Endothelial cell (in vitro differentiated cells): ENCODE data around the gene AGK. TPM values are rescaled to one million over a fixed set of nuclear protein-coding genes. Genes with fewer than 3 reads are reported as not detected.

Source experiments
- DNase-seq: peaks from one replicate; pipeline ENCODE4 v3.0.0; 2021; ENCODE audit warnings: low spot score
- H3K27ac Mint-ChIP-seq: one replicate; pipeline ENCODE4 v1.8.0; 2021; ENCODE audit warnings: mixed read lengths, inconsistent platforms; ENCODE audit not compliant: unreplicated experiment
- H3K27me3 Mint-ChIP-seq: one replicate; pipeline ENCODE4 v1.8.0; 2021; ENCODE audit warnings: mild to moderate bottlenecking, moderate library complexity, mixed read lengths, inconsistent platforms; ENCODE audit not compliant: unreplicated experiment
- H3K36me3 Mint-ChIP-seq: one replicate; pipeline ENCODE4 v1.8.0; 2021; ENCODE audit warnings: mild to moderate bottlenecking, low read depth, mixed read lengths, inconsistent platforms; ENCODE audit not compliant: unreplicated experiment
- H3K4me1 Mint-ChIP-seq: one replicate; pipeline ENCODE4 v1.8.0; 2021; ENCODE audit warnings: mild to moderate bottlenecking, mixed read lengths, inconsistent platforms; ENCODE audit not compliant: unreplicated experiment
- H3K4me3 Mint-ChIP-seq: one replicate; pipeline ENCODE4 v1.8.0; 2021; ENCODE audit warnings: mild to moderate bottlenecking, mixed read lengths, inconsistent platforms; ENCODE audit not compliant: unreplicated experiment
- H3K9me3 Mint-ChIP-seq: one replicate; pipeline ENCODE4 v1.8.0; 2021; ENCODE audit warnings: mixed read lengths, inconsistent platforms; ENCODE audit not compliant: unreplicated experiment
- total RNA-seq: library from RNA; stranded (reverse); fragmentation: NEBNext Ultra II Directional; extraction: Animal tissue kit (Norgen Biotek cat#: 25700); gene quantifications from one replicate; pipeline ENCODE4 v1.2.1, GENCODE V29; 2021; ENCODE audit not compliant: unreplicated experiment
- TF ChIP-seq, protein P1 (sequence below): fragments of 200-600 bp; sonication (generic); IDR thresholded peaks from one replicate; pipeline ENCODE4 v1.5.0; 2021; ENCODE audit warnings: antibody characterized with exemption; ENCODE audit not compliant: unreplicated experiment

Gene AGK
- total RNA-seq, 1 donor from 2014 or later = 32.0 TPM

DNA sequence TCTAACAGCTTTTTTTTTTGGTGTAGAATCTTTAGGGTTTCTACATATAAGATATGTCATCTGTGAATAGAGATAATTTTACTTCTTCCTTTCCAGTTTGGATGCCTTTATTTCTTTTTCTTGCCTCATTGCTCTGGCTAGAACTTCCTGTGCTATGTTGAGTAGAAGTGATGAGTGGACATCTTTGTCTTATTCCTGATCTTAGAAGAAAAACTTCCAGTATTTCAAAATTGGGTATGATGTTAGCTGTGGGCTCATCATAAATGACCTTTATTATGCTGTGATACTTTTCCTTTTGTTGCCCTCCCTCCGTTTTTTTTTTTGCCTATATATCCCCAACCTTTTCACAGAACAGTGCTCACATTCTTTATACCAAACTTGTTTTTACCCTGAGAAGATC lies 8.8 kb downstream of the AGK start:
- Mint-ChIP-seq H3K36me3 (peaks cover 42% of the 10 kb centered on the region), H3K4me3 (no peak overlapping the region), H3K9me3 (no peaks in the 10 kb centered on the region), H3K27me3 (peaks cover 2% of the 10 kb centered on the region), H3K27ac (no peak overlapping the region), H3K4me1 (peaks cover 2% of the 10 kb centered on the region)
- TF ChIP-seq, protein P1, sequence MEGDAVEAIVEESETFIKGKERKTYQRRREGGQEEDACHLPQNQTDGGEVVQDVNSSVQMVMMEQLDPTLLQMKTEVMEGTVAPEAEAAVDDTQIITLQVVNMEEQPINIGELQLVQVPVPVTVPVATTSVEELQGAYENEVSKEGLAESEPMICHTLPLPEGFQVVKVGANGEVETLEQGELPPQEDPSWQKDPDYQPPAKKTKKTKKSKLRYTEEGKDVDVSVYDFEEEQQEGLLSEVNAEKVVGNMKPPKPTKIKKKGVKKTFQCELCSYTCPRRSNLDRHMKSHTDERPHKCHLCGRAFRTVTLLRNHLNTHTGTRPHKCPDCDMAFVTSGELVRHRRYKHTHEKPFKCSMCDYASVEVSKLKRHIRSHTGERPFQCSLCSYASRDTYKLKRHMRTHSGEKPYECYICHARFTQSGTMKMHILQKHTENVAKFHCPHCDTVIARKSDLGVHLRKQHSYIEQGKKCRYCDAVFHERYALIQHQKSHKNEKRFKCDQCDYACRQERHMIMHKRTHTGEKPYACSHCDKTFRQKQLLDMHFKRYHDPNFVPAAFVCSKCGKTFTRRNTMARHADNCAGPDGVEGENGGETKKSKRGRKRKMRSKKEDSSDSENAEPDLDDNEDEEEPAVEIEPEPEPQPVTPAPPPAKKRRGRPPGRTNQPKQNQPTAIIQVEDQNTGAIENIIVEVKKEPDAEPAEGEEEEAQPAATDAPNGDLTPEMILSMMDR = no peak
- no peak for DNase-seq

DNA sequence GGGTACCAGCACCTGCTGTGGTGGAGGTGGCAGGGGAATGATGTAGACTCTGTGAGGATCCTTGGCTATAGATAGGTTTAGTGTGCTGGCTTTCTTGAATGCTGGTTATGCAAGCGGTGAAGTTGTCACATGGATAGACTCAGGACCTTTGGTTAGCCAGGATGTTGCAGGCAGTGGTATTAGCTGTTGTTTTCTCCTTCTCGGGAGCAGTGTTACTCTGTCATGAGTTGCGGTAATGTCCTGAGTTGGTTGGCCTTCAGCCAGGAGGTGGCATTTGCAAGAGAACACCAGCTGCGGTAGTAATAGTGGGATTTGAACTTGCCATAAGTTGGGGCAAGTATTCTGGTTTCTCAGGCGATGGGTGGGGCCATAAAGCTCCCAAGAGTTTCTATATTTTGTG lies 10.8 kb downstream of the AGK start:
- no peak for DNase-seq
- no peak overlapping the region for H3K4me3 Mint-ChIP-seq
- H3K4me1 Mint-ChIP-seq = no peaks in the 10 kb centered on the region
- no peak overlapping the region for H3K27ac Mint-ChIP-seq
- TF ChIP-seq, protein P1 = no peak
- no peaks in the 10 kb centered on the region for H3K9me3 Mint-ChIP-seq
- peaks cover 4% of the 10 kb centered on the region for H3K27me3 Mint-ChIP-seq
- H3K36me3 Mint-ChIP-seq = peaks cover 47% of the 10 kb centered on the region

DNA sequence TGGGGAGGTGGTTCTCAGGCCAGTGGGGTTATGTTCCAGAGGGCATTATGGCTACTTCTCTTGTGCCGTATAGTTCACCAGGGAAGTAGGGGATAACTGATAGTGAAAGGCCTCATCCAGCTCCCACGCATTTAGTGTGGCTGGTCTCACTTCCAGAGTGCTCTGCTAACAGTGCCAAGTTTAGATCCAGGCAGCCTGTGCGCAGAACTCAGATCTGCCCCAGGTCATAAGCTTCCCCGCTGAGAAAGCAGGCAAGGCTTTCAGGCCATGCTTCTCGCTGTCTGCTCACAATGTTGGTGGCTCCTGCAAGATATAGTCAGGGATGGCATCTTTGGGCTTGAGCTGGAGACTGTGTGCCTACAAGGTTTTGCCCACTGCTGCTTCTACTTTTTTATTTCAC lies 11.3 kb downstream of the AGK start:
- Mint-ChIP-seq H3K27ac (no peak overlapping the region), H3K9me3 (no peaks in the 10 kb centered on the region), H3K27me3 (peaks cover 4% of the 10 kb centered on the region), H3K36me3 (peaks cover 47% of the 10 kb centered on the region), H3K4me1 (no peaks in the 10 kb centered on the region), H3K4me3 (no peak overlapping the region)
- no peak for DNase-seq
- TF ChIP-seq, protein P1 = no peak

DNA sequence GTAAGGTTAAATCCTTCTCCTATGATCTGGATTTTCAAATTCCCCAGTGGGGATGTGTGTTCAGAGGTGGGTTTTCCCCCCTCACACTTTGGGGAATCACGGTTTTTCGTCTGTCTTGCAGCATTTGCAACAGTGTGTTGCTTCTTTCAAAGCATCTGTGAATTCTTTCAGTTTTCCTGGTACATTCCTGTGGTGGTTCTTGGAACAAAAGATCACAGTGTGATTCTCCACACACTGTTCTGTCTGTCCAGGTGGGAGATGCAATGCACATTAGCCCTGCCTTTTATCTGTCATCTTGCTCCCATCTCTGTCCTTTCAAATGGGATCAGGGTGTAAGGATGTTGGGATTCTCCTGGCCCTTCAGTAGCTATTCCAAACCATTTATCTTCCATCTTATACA lies 11.8 kb downstream of the AGK start:
- Mint-ChIP-seq H3K27ac (no peak overlapping the region), H3K4me1 (no peaks in the 10 kb centered on the region), H3K36me3 (peaks cover 42% of the 10 kb centered on the region), H3K27me3 (peaks cover 4% of the 10 kb centered on the region), H3K4me3 (peak overlapping the region; percentile 1), H3K9me3 (no peaks in the 10 kb centered on the region)
- DNase-seq = no peak
- TF ChIP-seq, protein P1 = no peak

DNA sequence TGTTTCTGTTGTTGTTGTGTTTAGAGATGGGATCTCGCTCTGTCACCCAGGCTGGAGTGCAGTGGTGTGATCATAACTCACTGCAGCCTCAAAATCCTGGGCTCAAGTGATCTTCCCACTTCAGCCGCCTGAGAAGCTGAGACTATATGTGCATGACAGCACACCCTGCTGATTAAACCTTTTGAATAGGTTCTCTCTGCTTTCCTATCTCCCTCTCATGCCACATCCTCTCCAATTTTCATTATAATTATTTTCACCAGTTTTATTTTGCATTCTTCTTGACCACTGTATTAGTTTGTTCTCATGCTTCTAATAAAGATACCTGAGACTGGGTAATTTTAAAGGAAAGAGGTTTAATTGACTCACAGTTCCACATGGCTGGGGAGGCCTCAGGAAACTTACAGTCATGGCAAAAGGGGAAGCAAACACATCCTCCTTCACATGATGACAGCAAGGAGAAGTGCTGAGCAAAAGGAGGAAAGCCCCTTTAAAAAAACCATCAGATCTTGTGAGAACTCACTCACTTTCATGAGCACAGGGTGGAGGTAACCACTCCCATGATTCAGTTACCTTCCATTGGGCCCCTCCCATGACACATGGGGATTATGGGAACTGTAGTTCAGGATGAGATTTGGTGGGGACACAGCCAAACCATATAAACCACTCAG lies 12.9 kb downstream of the AGK start:
- no peak for DNase-seq
- Mint-ChIP-seq H3K27ac (no peak overlapping the region), H3K9me3 (no peaks in the 10 kb centered on the region), H3K36me3 (peaks cover 39% of the 10 kb centered on the region), H3K4me1 (no peaks in the 10 kb centered on the region), H3K27me3 (peaks cover 4% of the 10 kb centered on the region), H3K4me3 (no peak overlapping the region)
- TF ChIP-seq, protein P1 = no peak
